ENCODE measurements around the gene TEX55.

DNA sequence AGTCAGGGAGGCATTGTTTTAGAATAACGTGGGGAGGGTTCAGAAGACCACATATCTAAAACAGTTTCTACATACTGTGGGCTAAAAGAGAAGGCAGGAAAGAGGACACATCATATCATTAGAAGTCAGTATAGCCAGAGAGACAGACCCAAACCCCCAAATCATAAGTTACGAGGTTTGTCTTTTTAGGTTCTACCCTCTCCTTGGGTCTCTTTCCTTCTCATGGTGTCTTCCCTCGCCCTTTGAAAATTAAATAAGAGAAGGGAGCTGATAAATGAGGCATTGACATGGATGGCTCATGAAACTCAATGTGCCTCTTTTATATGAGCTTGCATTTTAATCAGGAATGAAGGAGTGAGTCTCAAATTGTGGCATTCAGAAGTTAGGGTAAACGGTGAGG is 30.8 kb downstream of the TEX55 start:
- TF ChIP-seq, protein P1, sequence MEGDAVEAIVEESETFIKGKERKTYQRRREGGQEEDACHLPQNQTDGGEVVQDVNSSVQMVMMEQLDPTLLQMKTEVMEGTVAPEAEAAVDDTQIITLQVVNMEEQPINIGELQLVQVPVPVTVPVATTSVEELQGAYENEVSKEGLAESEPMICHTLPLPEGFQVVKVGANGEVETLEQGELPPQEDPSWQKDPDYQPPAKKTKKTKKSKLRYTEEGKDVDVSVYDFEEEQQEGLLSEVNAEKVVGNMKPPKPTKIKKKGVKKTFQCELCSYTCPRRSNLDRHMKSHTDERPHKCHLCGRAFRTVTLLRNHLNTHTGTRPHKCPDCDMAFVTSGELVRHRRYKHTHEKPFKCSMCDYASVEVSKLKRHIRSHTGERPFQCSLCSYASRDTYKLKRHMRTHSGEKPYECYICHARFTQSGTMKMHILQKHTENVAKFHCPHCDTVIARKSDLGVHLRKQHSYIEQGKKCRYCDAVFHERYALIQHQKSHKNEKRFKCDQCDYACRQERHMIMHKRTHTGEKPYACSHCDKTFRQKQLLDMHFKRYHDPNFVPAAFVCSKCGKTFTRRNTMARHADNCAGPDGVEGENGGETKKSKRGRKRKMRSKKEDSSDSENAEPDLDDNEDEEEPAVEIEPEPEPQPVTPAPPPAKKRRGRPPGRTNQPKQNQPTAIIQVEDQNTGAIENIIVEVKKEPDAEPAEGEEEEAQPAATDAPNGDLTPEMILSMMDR (IDR thresholded peaks at IDR 0.05): no peak
- no peak for TF ChIP-seq POLR2A (IDR thresholded peaks at IDR 0.05)
